IPS-18c (cell line): Measurements from ENCODE around the gene KRTAP27-1.

Experiments used
- H3K4me3 ChIP-seq: 2 replicates; pipeline ENCODE4 v1.7.0; 2013; ENCODE audit warnings: low read depth, mild to moderate bottlenecking, low read length, moderate library complexity; ENCODE audit not compliant: insufficient read depth
- H3K9me3 ChIP-seq: one replicate; pipeline ENCODE4 v1.6.1; 2013; ENCODE audit warnings: mild to moderate bottlenecking, low read length, moderate library complexity; ENCODE audit not compliant: control insufficient read depth, insufficient read depth

The KRTAP27-1 gene

GRCh38 chr21:30320215-30320614 lies 17.3 kb downstream of the KRTAP27-1 start, which contains the start of gene KRTAP26-1:
Gene KRTAP26-1, minus strand, starts transcription at chr21:30320315. Its CDS starts 280 bp downstream, at chr21:30320035.
- no peaks in the 10 kb centered on the region for H3K9me3 ChIP-seq
- H3K4me3 ChIP-seq: no peak within 1 kb of the TSS

DNA sequence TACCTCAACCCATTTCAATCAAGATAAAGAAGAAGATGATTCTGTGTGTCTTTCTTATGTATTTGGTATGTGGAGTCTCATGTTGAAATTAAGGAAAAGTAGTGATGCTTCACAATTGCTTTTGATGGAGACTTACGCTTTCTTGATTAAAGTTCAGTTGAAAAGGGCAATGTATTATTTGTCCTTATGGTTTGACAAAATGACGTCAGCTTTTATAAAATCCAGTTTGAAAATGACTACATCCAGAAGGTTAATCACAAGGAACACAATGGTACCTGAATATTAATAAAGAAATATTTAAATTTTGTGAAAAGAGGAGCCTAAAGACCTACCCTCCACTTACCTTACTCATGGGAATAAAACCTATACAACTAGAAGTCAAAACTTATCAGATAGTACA lies 21.8 kb downstream of the KRTAP27-1 start:
- no peaks in the 10 kb centered on the region for H3K9me3 ChIP-seq

DNA sequence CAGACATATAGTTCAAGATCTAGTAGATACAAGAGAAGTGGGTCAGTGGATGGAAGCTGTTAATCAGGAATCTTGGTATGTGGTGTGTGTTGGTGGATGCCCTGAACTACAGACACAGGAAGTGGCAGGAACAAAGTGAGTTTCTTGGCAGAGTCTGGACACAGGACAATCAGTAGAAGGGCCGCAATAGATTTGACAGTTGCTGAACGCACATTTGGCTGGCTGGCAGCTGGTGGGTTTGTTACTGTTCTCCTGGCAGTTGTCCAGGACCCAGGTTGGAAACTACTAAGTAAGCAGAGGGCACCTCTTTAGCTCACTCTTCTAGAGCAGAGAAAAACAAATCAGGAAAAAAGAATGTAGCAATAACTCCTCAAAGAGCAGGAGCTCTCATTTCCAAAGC lies 30.6 kb downstream of the KRTAP27-1 start:
- Histone ChIP-seq H3K4me3 (no peak overlapping the region), H3K9me3 (no peaks in the 10 kb centered on the region)

More for the DNA sequence above, 21.8 kb downstream of the KRTAP27-1 start:
- no peak overlapping the region for H3K4me3 ChIP-seq

GRCh38 chr21:30305136-30305535 lies 32.4 kb downstream of the KRTAP27-1 start:
- Histone ChIP-seq H3K9me3 (no peaks in the 10 kb centered on the region), H3K4me3 (no peak overlapping the region)

GRCh38 chr21:30289215-30289614 lies 48.3 kb downstream of the KRTAP27-1 start, which contains the start of gene KRTAP25-1:
Gene KRTAP25-1, minus strand, starts transcription at chr21:30289514. Its CDS starts 24 bp downstream, at chr21:30289490.
- Histone ChIP-seq H3K4me3 (no peak within 1 kb of the TSS), H3K9me3 (no peaks in the 10 kb centered on the region)
